Colonic mucosa (tissue), 4 donors: Measurements from ENCODE around the gene COL27A1. TPM values are rescaled to one million over a fixed set of nuclear protein-coding genes. Genes with fewer than 3 reads are reported as not detected.
"Not testable (repeated sequence)": the region's sequence is repeated elsewhere in the genome, so short reads cannot be mapped to it uniquely, and the experiment has no call there.

Source experiments
- DNase-seq: peaks from one replicate; pipeline ENCODE4 v3.0.0-alpha.2; 2020
- H3K27ac ChIP-seq: fragments of 200-600 bp; one replicate; pipeline ENCODE4 v1.8.0; 2021
- H3K27me3 ChIP-seq: fragments of 200-600 bp; one replicate; pipeline ENCODE4 v1.8.0; 2021
- H3K36me3 ChIP-seq: fragments of 200-600 bp; one replicate; pipeline ENCODE4 v1.8.0; 2021
- H3K4me1 ChIP-seq: fragments of 200-600 bp; one replicate; pipeline ENCODE4 v1.8.0; 2021; ENCODE audit warnings: mild to moderate bottlenecking
- H3K4me3 ChIP-seq: fragments of 200-600 bp; one replicate; pipeline ENCODE4 v1.8.0; 2021
- H3K9ac ChIP-seq, 2 donors: one replicate each; pipeline ENCODE4 v1.7.0; 2013; ENCODE audit warnings: control low read depth in 2 of 2, low read depth in 2 of 2, low read length in 2 of 2
- H3K9me3 ChIP-seq: fragments of 200-600 bp; one replicate; pipeline ENCODE4 v1.8.0; 2021
- CTCF ChIP-seq: fragments of 200-600 bp; IDR thresholded peaks from one replicate; pipeline ENCODE4 v1.8.0; 2022; ENCODE audit warnings: antibody characterized with exemption, mild to moderate bottlenecking
- intact Hi-C: fragments of 100-400 bp; cut with DNase I; formaldehyde crosslinking; loops from one replicate; pipeline ENCODE4 v1.14.1; 2022
- total RNA-seq, 2 donors: library from RNA; stranded (reverse); fragmentation: NEBNext Ultra II Directional in 1 of 2; extraction: Animal tissue kit (Norgen Biotek cat#: 25700) in 1 of 2; gene quantifications; one replicate each; pipeline ENCODE4 v1.2.1, GENCODE V29; 2021
- donor health status: healthy.
- donor health status: DM: no; HTN: no; CAD: no.
- donor health status: DM: no; HTN: no; CAD: no.

COL27A1 gene
- total RNA-seq, 2 donors from 2014 or later = 2.9 to 4.2 TPM

DNA sequence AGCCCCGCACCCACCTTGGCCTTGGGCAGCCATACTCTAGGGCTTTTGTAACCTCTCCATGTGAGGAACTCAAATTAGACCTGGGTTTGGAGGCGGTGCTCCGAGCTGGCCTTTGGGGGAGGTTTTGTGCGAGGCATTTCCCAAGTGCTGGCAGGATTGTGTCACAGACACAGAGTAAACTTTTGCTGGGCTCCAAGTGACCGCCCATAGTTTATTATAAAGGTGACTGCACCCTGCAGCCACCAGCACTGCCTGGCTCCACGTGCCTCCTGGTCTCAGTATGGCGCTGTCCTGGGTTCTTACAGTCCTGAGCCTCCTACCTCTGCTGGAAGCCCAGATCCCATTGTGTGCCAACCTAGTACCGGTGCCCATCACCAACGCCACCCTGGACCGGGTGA lies 174.3 kb downstream of the COL27A1 start, which contains the start of gene ORM2:
ORM2 (plus strand) TSS at position 245 of the 398 bp plus-strand sequence; CDS start at position 281, 36 bp downstream.
- H3K9me3 ChIP-seq, H3K4me3 ChIP-seq, H3K9ac ChIP-seq, H3K27ac ChIP-seq, DNase-seq, H3K36me3 ChIP-seq, H3K27me3 ChIP-seq, H3K4me1 ChIP-seq, intact Hi-C loops: not testable (repeated sequence)

DNA sequence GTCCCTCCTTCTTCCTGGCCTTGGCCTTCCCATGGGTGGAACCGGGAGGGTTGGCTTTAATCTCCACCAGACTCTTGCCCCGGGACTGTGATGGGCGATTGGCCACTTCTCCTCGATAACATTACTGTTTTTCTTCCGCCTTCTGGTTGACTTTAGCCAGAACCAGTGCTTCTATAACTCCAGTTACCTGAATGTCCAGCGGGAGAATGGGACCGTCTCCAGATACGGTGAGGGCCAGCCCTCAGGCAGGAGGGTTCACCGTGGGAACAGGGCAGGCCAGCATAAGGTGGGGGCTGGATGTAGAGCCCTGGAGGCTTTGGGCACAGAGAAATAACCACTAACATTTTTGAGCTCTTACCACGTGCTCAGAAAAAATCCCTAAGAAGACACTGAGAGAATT lies 175.3 kb downstream of the COL27A1 start:
- Histone ChIP-seq H3K36me3 (no peaks in the 10 kb centered on the region), H3K27me3 (no peaks in the 10 kb centered on the region), H3K9me3 (no peaks in the 10 kb centered on the region), H3K27ac (no peak overlapping the region), H3K4me3 (no peak overlapping the region), H3K4me1 (no peaks in the 10 kb centered on the region), H3K9ac (no peak overlapping the region)
- TF ChIP-seq CTCF = no peak
- DNase-seq = no peak
- intact Hi-C loops = no loop called here

DNA sequence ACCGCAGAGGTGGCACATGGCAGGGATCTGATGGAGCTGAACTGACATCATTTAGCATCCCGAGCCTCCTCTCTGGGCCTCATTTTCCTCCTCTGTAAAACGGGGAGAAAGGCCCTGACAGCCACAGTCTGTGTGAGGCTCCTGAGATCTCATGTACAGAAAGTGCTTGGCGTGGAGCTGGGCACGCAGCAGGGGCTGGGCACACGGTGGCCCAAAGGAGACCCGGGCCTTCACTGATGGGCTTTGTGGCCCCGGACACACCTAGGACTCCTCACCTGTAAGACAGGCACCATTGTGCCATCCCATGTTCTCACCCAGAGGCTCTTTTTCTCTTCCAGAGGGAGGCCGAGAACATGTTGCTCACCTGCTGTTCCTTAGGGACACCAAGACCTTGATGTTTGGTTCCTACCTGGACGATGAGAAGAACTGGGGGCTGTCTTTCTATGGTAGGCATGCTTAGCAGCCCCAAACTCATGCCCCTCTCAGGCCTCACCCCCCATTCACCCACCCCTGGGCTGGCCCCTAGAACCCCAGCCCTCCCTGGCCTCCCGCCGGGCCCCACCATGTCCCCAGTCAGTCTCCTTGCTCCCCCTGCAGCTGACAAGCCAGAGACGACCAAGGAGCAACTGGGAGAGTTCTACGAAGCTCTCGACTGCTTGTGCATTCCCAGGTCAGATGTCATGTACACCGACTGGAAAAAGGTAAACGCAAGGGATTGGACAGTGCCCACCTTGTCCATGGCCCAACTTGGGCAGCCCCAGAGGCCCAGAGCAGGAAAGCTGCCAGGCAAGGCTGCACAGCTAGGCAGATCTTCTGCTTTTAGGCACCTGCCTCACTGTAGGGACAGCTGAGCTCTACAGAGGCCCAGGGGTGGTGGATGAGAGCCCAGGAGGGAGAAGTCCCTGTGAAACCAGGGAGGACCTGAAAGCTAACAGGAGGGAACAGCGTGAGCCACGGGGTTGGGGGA lies 176.2 kb downstream of the COL27A1 start:
- H3K27ac ChIP-seq, DNase-seq, intact Hi-C loops, H3K36me3 ChIP-seq, H3K4me1 ChIP-seq, H3K9me3 ChIP-seq, H3K4me3 ChIP-seq, H3K27me3 ChIP-seq, H3K9ac ChIP-seq: not testable (repeated sequence)

DNA sequence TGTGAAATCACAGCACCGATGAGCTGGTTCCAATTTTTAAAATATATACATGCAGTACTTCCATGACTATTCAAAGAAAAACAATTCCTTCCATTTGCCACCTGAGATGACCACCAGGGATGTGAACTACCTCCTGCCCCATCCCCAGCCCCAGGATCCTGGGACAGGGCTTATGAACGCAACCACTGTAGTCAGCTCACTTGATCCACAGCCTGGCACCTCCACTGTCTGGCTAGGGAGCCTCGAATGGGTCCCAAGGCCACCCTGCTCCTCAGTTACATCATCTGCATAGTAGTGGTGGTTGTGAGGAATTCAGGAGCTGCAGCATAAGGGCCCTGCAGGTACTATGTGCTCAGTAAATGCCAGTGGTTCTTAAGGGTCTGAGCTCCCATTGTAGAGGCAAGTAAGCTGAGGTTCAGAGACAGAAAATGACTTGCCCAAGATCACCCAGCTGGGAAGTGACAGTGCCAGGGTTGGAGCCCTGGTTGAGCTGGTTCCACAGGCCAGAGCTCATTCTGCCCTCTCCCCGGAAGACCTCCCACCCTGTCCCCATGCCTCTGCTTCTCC lies 177.2 kb downstream of the COL27A1 start:
- DNase-seq, H3K27ac ChIP-seq, H3K9ac ChIP-seq, H3K4me3 ChIP-seq, H3K4me1 ChIP-seq, H3K27me3 ChIP-seq, intact Hi-C loops, H3K9me3 ChIP-seq, H3K36me3 ChIP-seq: not testable (repeated sequence)

- H3K4me1 ChIP-seq, H3K9ac ChIP-seq, H3K9me3 ChIP-seq, intact Hi-C loops, H3K27ac ChIP-seq, H3K36me3 ChIP-seq, DNase-seq, H3K27me3 ChIP-seq, H3K4me3 ChIP-seq: not testable (repeated sequence)
Observed at GRCh38 chr9:114333718-114334117, 178.4 kb downstream of the COL27A1 start.

- H3K9me3 ChIP-seq = no peaks in the 10 kb centered on the region
- H3K27ac ChIP-seq = no peak overlapping the region
- no peak overlapping the region for H3K4me3 ChIP-seq
- no peaks in the 10 kb centered on the region for H3K4me1 ChIP-seq
- no peak overlapping the region for H3K9ac ChIP-seq
- TF ChIP-seq CTCF = no peak
- H3K36me3 ChIP-seq = peaks cover 9% of the 10 kb centered on the region
- no peak for DNase-seq
- no peaks in the 10 kb centered on the region for H3K27me3 ChIP-seq
- intact Hi-C loops = no loop called here
Observed at GRCh38 chr9:114334490-114334889, 179.2 kb downstream of the COL27A1 start.

DNA sequence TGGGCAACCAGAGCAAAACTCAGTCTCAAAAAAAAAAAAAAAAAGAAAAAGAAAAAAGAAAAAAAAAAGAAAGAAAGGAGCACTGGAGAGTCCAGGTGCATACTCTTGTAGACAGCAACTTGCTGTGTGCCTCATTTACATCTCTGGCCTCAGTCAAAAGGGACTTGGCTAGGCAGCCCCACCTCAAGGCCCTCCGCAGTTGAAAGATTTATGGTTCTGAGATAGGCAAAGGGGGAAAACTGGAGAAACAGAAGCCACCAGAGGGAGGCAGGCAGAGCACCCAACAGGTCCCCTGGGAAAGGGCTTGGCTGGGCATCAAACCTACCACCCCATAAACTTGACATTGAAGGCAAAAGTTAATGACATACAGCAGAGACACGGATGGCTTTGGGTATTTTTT lies 180.4 kb downstream of the COL27A1 start:
- H3K27me3 ChIP-seq = no peaks in the 10 kb centered on the region
- H3K9ac ChIP-seq = no peak overlapping the region
- no peak for TF ChIP-seq CTCF
- H3K27ac ChIP-seq = no peak overlapping the region
- H3K4me1 ChIP-seq = no peaks in the 10 kb centered on the region
- DNase-seq = no peak
- intact Hi-C loops = no loop called here
- H3K4me3 ChIP-seq = no peak overlapping the region
- peaks cover 11% of the 10 kb centered on the region for H3K36me3 ChIP-seq
- H3K9me3 ChIP-seq = no peaks in the 10 kb centered on the region
